Choroid plexus epithelial cell (primary cell): Measurements from ENCODE around the gene ERH.

ENCODE experiments used
- DNase-seq: peaks from one replicate; pipeline ENCODE4 v3.0.0-alpha.2; 2010; ENCODE audit warnings: low read depth
- H3K4me3 ChIP-seq: 2 replicates; pipeline ENCODE4 v1.5.1; 2011; ENCODE audit warnings: low read depth, mild to moderate bottlenecking, control low read depth, low read length, moderate library complexity
- CTCF ChIP-seq: conservative IDR thresholded peaks from 2 replicates; pipeline ENCODE4 v1.5.1; 2011; ENCODE audit warnings: low read depth, mild to moderate bottlenecking, control low read depth, inconsistent platforms, low read length, moderate library complexity

The ERH gene

GRCh38 chr14:69375182-69375581, 22.9 kb downstream of the ERH start:
- H3K4me3 ChIP-seq: no peak overlapping the region
- no peak for TF ChIP-seq CTCF
- no peak for DNase-seq

- no peak for DNase-seq
- H3K4me3 ChIP-seq: no peak overlapping the region
- TF ChIP-seq CTCF: no peak
Measured at GRCh38 chr14:69374235-69374634, 23.9 kb downstream of the ERH start.

- no peak for DNase-seq
- no peak for TF ChIP-seq CTCF
- no peak overlapping the region for H3K4me3 ChIP-seq
Measured at GRCh38 chr14:69373104-69373503, 25.0 kb downstream of the ERH start.

GRCh38 chr14:69372146-69372545, 26.0 kb downstream of the ERH start:
- TF ChIP-seq CTCF: no peak
- no peak for DNase-seq
- H3K4me3 ChIP-seq: no peak overlapping the region

GRCh38 chr14:69370061-69370460, 28.0 kb downstream of the ERH start:
- DNase-seq: no peak
- no peak for TF ChIP-seq CTCF
- H3K4me3 ChIP-seq: no peak overlapping the region

GRCh38 chr14:69368381-69368780, 29.7 kb downstream of the ERH start:
- no peak for TF ChIP-seq CTCF
- DNase-seq: no peak
- no peak overlapping the region for H3K4me3 ChIP-seq

- H3K4me3 ChIP-seq: no peak overlapping the region
- no peak for TF ChIP-seq CTCF
- no peak for DNase-seq
Measured at GRCh38 chr14:69366761-69367160, 31.3 kb downstream of the ERH start.
